H9 (cell line): ENCODE measurements around the gene GZMH. TPM values are rescaled to one million over a fixed set of nuclear protein-coding genes. Genes with fewer than 3 reads are reported as not detected.

ENCODE experiments used
- DNase-seq: peaks from one replicate; pipeline ENCODE4 v3.0.0-alpha.2; 2017
- H2AFZ ChIP-seq: one replicate; pipeline ENCODE4 v1.6.1; 2013; ENCODE audit warnings: mild to moderate bottlenecking, low read length, control low read depth, moderate library complexity
- H2AK5ac ChIP-seq: 2 replicates; pipeline ENCODE4 v1.6.1; 2013; ENCODE audit warnings: low read length, control low read depth, mixed read lengths; ENCODE audit not compliant: insufficient read length
- H2BK120ac ChIP-seq: one replicate; pipeline ENCODE4 v1.6.1; 2013; ENCODE audit warnings: low read depth, mild to moderate bottlenecking, low read length, control low read depth, inconsistent platforms; ENCODE audit not compliant: poor library complexity, severe bottlenecking
- H2BK12ac ChIP-seq: 2 replicates; pipeline ENCODE4 v1.6.1; 2013; ENCODE audit warnings: low read length, control low read depth, mixed read lengths, low read depth; ENCODE audit not compliant: insufficient read length
- H2BK15ac ChIP-seq: 2 replicates; pipeline ENCODE4 v1.6.1; 2013; ENCODE audit warnings: low read depth, low read length, control low read depth
- H2BK20ac ChIP-seq: one replicate; pipeline ENCODE4 v1.6.1; 2013; ENCODE audit warnings: low read depth, mild to moderate bottlenecking, low read length, control low read depth, inconsistent platforms; ENCODE audit not compliant: poor library complexity, severe bottlenecking
- H2BK5ac ChIP-seq: 2 replicates; pipeline ENCODE4 v1.6.1; 2013; ENCODE audit warnings: low read length, control low read depth, mixed read lengths; ENCODE audit not compliant: insufficient read length
- H3K14ac ChIP-seq: 2 replicates; pipeline ENCODE4 v1.6.1; 2013; ENCODE audit warnings: low read length, control low read depth; ENCODE audit not compliant: insufficient read depth
- H3K18ac ChIP-seq: 2 replicates; pipeline ENCODE4 v1.6.1; 2013; ENCODE audit warnings: low read depth, mild to moderate bottlenecking, mixed read lengths, low read length, control low read depth; ENCODE audit not compliant: insufficient read length
- H3K23ac ChIP-seq: 2 replicates; pipeline ENCODE4 v1.6.1; 2013; ENCODE audit warnings: low read length, control low read depth, mixed read lengths, low read depth; ENCODE audit not compliant: insufficient read length
- H3K23me2 ChIP-seq: 2 replicates; pipeline ENCODE4 v1.6.1; 2013; ENCODE audit warnings: low read depth, mild to moderate bottlenecking, mixed read lengths, low read length, control low read depth; ENCODE audit not compliant: insufficient read length, poor library complexity, severe bottlenecking
- H3K27ac ChIP-seq: 2 replicates; pipeline ENCODE4 v1.5.1; 2013; ENCODE audit warnings: low read length, control low read depth, mixed read lengths, low read depth; ENCODE audit not compliant: insufficient read length
- H3K27me3 ChIP-seq: 2 replicates; pipeline ENCODE4 v1.6.1; 2013; ENCODE audit warnings: low read length, control low read depth, inconsistent platforms; ENCODE audit not compliant: insufficient read depth
- H3K4ac ChIP-seq: 2 replicates; pipeline ENCODE4 v1.6.1; 2013; ENCODE audit warnings: low read depth, mild to moderate bottlenecking, control low read depth, inconsistent platforms, low read length, moderate library complexity
- H3K4me1 ChIP-seq: 2 replicates; pipeline ENCODE4 v1.6.1; 2013; ENCODE audit warnings: low read length, control low read depth, inconsistent platforms; ENCODE audit not compliant: insufficient read depth
- H3K4me2 ChIP-seq: 2 replicates; pipeline ENCODE4 v1.6.1; 2013; ENCODE audit warnings: low read length, control low read depth, mixed read lengths; ENCODE audit not compliant: insufficient read length, insufficient read depth
- H3K56ac ChIP-seq: 2 replicates; pipeline ENCODE4 v1.6.1; 2013; ENCODE audit warnings: low read depth, mild to moderate bottlenecking, mixed read lengths, low read length, control low read depth; ENCODE audit not compliant: insufficient read length
- H3K79me1 ChIP-seq: 2 replicates; pipeline ENCODE4 v1.6.1; 2013; ENCODE audit warnings: low read depth, mild to moderate bottlenecking, moderate library complexity, low read length, control low read depth, inconsistent platforms; ENCODE audit not compliant: insufficient read depth, poor library complexity, severe bottlenecking
- H3K79me2 ChIP-seq: 2 replicates; pipeline ENCODE4 v1.6.1; 2013; ENCODE audit warnings: low read length, control low read depth, inconsistent platforms; ENCODE audit not compliant: insufficient read depth
- H3K9ac ChIP-seq: 2 replicates; pipeline ENCODE4 v1.6.1; 2013; ENCODE audit warnings: low read length, control low read depth, mixed read lengths; ENCODE audit not compliant: insufficient read length; ENCODE audit errors: extremely low read depth
- H3K9me3 ChIP-seq: one replicate; pipeline ENCODE4 v1.6.1; 2013; ENCODE audit warnings: low read depth, low read length, inconsistent platforms; ENCODE audit not compliant: control insufficient read depth
- H3T11ph ChIP-seq: one replicate; pipeline ENCODE4 v1.6.1; 2013; ENCODE audit warnings: mild to moderate bottlenecking, low read length, control low read depth, inconsistent platforms
- H4K20me1 ChIP-seq: one replicate; pipeline ENCODE4 v1.6.1; 2013; ENCODE audit not compliant: control insufficient read depth, insufficient read length, insufficient read depth
- H4K5ac ChIP-seq: 2 replicates; pipeline ENCODE4 v1.6.1; 2013; ENCODE audit warnings: low read depth, mild to moderate bottlenecking, mixed read lengths, low read length, control low read depth; ENCODE audit not compliant: insufficient read length
- H4K8ac ChIP-seq: replicated peaks from 2 replicates; pipeline ENCODE4 v1.6.1; 2013; ENCODE audit warnings: low read length, control low read depth, mixed read lengths, low read depth; ENCODE audit not compliant: insufficient read length
- H4K91ac ChIP-seq: 2 replicates; pipeline ENCODE4 v1.6.1; 2013; ENCODE audit warnings: low read depth, mild to moderate bottlenecking, moderate library complexity, mixed read lengths, low read length, control low read depth; ENCODE audit not compliant: insufficient read length
- H3K27ac Mint-ChIP-seq, 3 experiments: 2 replicates in 2 of 3; 3 replicates in 1 of 3; pipeline ENCODE4 v1.8.0; 2020 to 2021; ENCODE audit warnings: mixed read lengths in 3 of 3, mild to moderate bottlenecking in 1 of 3, moderate library complexity in 1 of 3
- H3K27me3 Mint-ChIP-seq: 2 replicates; pipeline ENCODE4 v1.8.0; 2021; ENCODE audit warnings: low read depth, mild to moderate bottlenecking, moderate library complexity, mixed read lengths
- H3K36me3 Mint-ChIP-seq, 3 experiments: 2 replicates in 2 of 3; 3 replicates in 1 of 3; pipeline ENCODE4 v1.8.0; 2020 to 2021; ENCODE audit warnings: low read depth in 3 of 3, mixed read lengths in 3 of 3; ENCODE audit not compliant: insufficient read depth in 1 of 3
- H3K4me1 Mint-ChIP-seq, 2 experiments: 2 replicates each; pipeline ENCODE4 v1.8.0; 2020; ENCODE audit warnings: mixed read lengths in 2 of 2
- H3K4me3 Mint-ChIP-seq, 2 experiments: 2 replicates in 1 of 2; 3 replicates in 1 of 2; pipeline ENCODE4 v1.8.0; 2020 to 2021; ENCODE audit warnings: mild to moderate bottlenecking in 2 of 2, mixed read lengths in 2 of 2, moderate library complexity in 1 of 2
- H3K9me3 Mint-ChIP-seq, 2 experiments: 2 replicates in 1 of 2; 3 replicates in 1 of 2; pipeline ENCODE4 v1.8.0; 2020; ENCODE audit warnings: mild to moderate bottlenecking in 2 of 2, mixed read lengths in 2 of 2, moderate library complexity in 1 of 2
- CTCF ChIP-seq: fragments of 200-600 bp; sonication (generic); conservative IDR thresholded peaks from 3 replicates; pipeline ENCODE4 v1.8.0; 2021; ENCODE audit warnings: antibody characterized with exemption, mild to moderate bottlenecking
- whole genome bisulfite sequencing: extraction: QIAGEN DNeasy Blood & Tissue Kit; methylation state at CpG from one replicate; pipeline ENCODE4 v1.1.7; 2013; ENCODE audit warnings: missing lambda C conversion rate, low lambda C conversion rate, mixed read lengths; ENCODE audit not compliant: insufficient read length; ENCODE audit errors: extremely low coverage; 5-methylcytosine and 5-hydroxymethylcytosine counted together
- total RNA-seq: library from RNA; stranded (reverse); gene quantifications from 2 replicates; pipeline ENCODE4 v1.2.1, GENCODE V29; 2021

GZMH gene
- total RNA-seq, 1 experiment from 2014 or later, result not detected

- no peak overlapping the region for H4K5ac ChIP-seq
These were observed 46.0 kb downstream of the GZMH start for GRCh38 chr14:24563505-24563904.

More at GRCh38 chr14:24563505-24563904, 46.0 kb downstream of the GZMH start:
- Histone ChIP-seq H3K9me3 (peaks cover 13% of the 10 kb centered on the region), H3K27ac (no peak overlapping the region), H3T11ph (no peak overlapping the region), H4K8ac (no peak overlapping the region), H2BK12ac (no peak overlapping the region), H3K4ac (no peak overlapping the region), H3K4me2 (no peak overlapping the region), H2BK120ac (no peak overlapping the region), H3K23ac (no peak overlapping the region), H3K14ac (no peak overlapping the region), H3K4me1 (no peaks in the 10 kb centered on the region), H3K23me2 (no peaks in the 10 kb centered on the region), H2BK15ac (no peak overlapping the region), H2BK5ac (no peak overlapping the region), H3K79me1 (no peaks in the 10 kb centered on the region), H4K20me1 (no peaks in the 10 kb centered on the region), H3K9ac (no peak overlapping the region), H3K56ac (no peak overlapping the region), H2AK5ac (no peak overlapping the region), H3K18ac (no peak overlapping the region), H3K79me2 (no peaks in the 10 kb centered on the region), H3K27me3 (no peaks in the 10 kb centered on the region), H2BK20ac (no peak overlapping the region), H4K91ac (no peak overlapping the region), H2AFZ (no peak overlapping the region)
- TF ChIP-seq CTCF, result no peak
- no peak for DNase-seq
- no peak overlapping the region for H3K4me3 Mint-ChIP-seq
- H3K27ac Mint-ChIP-seq, result no peak overlapping the region
- H3K36me3 Mint-ChIP-seq, result peaks cover 6 to 28% (median 6%) of the 10 kb centered on the region in 3 experiments; a peak in 5 of 7 replicates
- WGBS, result no CpG with 5 or more reads among the region's 3 CpGs
- no peaks in the 10 kb centered on the region; the same call in 1 of the 2 replicates for H3K27me3 Mint-ChIP-seq
- H3K9me3 Mint-ChIP-seq, result peaks cover 25 to 94% of the 10 kb centered on the region in 2 experiments
- no peaks in the 10 kb centered on the region for H3K4me1 Mint-ChIP-seq
